Esophagus muscularis mucosa (tissue), 4 donors: ENCODE measurements around the gene ACVR1B. TPM values are rescaled to one million over a fixed set of nuclear protein-coding genes. Genes with fewer than 3 reads are reported as not detected.

Experiments used
- DNase-seq: peaks from one replicate; pipeline ENCODE4 v3.0.0-alpha.2; 2017; ENCODE audit errors: extremely low spot score
- H3K27ac ChIP-seq, 4 donors: fragments of 200-600 bp; sonication (generic); replicated peaks in 1 of 4; 1 replicate in 3 of 4; 2 replicates in 1 of 4; pipeline ENCODE4 v1.5.1; 2016 to 2019; ENCODE audit warnings: mild to moderate bottlenecking in 1 of 4
- H3K27me3 ChIP-seq, 4 donors: fragments of 200-600 bp; sonication (generic); one replicate each; pipeline versions ENCODE4 v1.5.1 to v1.6.0; 2016 to 2019
- H3K36me3 ChIP-seq, 4 donors: fragments of 200-600 bp; sonication (generic); one replicate each; pipeline ENCODE4 v1.5.1; 2016 to 2019
- H3K4me1 ChIP-seq, 4 donors: fragments of 200-600 bp; sonication (generic); one replicate each; pipeline ENCODE4 v1.5.1; 2016 to 2019
- H3K4me3 ChIP-seq, 4 donors: fragments of 200-600 bp; sonication (generic); 1 replicate in 2 of 4; 2 replicates in 2 of 4; pipeline ENCODE4 v1.5.1; 2016 to 2019; ENCODE audit warnings: mild to moderate bottlenecking in 4 of 4, moderate library complexity in 1 of 4
- H3K9me3 ChIP-seq, 4 donors: fragments of 200-600 bp; sonication (generic); 1 replicate in 3 of 4; 2 replicates in 1 of 4; pipeline ENCODE4 v1.5.1; 2016 to 2019
- EP300 ChIP-seq: sonication (generic); formaldehyde crosslinking; IDR thresholded peaks from one replicate; pipeline ENCODE4 v1.6.1; 2017; ENCODE audit warnings: antibody characterized with exemption
- POLR2A ChIP-seq: fragments of 450-650 bp; IDR thresholded peaks from one replicate; pipeline ENCODE4 v1.6.1; 2017; ENCODE audit warnings: antibody characterized with exemption, moderate library complexity, mild to moderate bottlenecking, low read depth
- POLR2AphosphoS5 ChIP-seq, 2 donors: sonication (generic); formaldehyde crosslinking; IDR thresholded peaks; one replicate each; pipeline ENCODE4 v1.6.1; 2017; ENCODE audit warnings: antibody characterized with exemption in 2 of 2
- WGBS: methylation state at CpG from one replicate; pipeline ENCODE4 v1.1.5; 2018; 5-methylcytosine and 5-hydroxymethylcytosine counted together
- intact Hi-C: fragments of 100-400 bp; cut with DNase I; formaldehyde crosslinking; loops from one replicate; pipeline ENCODE4 v1.15.1; 2023
- total RNA-seq, 4 donors: library from RNA; depleted of rRNA; stranded (reverse); fragments of >200 nt; gene quantifications; one replicate each; pipeline versions ENCODE4 v1.1.0 to v1.2.1, GENCODE V29; 2016
- TF ChIP-seq, protein P1 (sequence below), 3 experiments: fragments of 200-600 bp in 2 of 3; fragments of 450-650 bp in 1 of 3; sonication (generic) in 2 of 3; IDR thresholded peaks; one replicate each; pipeline ENCODE4 v1.5.1; 2017 to 2019; ENCODE audit warnings: antibody characterized with exemption in 3 of 3, mild to moderate bottlenecking in 2 of 3, moderate library complexity in 1 of 3

The ACVR1B gene
- total RNA-seq, 4 donors from 2014 or later: 9.1 to 22.4 (median 13.9) TPM

DNA sequence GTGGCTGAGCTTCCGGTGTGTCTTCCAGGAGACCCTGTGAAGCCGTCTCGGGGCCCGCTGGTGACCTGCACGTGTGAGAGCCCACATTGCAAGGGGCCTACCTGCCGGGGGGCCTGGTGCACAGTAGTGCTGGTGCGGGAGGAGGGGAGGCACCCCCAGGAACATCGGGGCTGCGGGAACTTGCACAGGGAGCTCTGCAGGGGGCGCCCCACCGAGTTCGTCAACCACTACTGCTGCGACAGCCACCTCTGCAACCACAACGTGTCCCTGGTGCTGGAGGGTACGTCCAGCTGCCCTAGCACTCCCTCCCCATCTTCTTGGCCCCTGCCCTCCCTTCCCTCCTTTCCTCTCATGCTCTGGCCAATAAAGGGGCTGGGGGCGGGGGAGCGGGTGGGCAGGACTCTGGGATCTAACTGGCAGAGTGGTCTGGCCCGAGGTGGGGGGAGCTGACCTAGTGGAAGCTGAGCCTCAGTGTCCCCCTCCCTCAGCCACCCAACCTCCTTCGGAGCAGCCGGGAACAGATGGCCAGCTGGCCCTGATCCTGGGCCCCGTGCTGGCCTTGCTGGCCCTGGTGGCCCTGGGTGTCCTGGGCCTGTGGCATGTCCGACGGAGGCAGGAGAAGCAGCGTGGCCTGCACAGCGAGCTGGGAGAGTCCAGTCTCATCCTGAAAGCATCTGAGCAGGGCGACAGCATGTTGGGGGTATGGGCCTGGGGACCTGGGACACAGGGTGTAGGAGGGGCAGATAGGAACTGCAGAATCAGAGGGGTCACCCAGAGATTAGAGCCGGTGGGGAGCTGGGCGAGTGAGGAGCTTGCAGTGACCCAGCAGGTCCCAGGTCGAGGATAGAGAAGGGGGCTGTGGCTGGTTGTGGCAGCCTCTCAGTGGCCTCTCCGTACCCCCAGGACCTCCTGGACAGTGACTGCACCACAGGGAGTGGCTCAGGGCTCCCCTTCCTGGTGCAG is 38.1 kb upstream of the ACVR1B start:
- intact Hi-C loops: no loop called here
- H3K27me3 ChIP-seq: peaks cover 0 to 49% (median 0%) of the 10 kb centered on the region in 4 donors
- WGBS: 75% methylated on average over 11 of the region's 30 CpGs
- peaks cover 0 to 54% (median 19%) of the 10 kb centered on the region in 4 donors for H3K36me3 ChIP-seq
- DNase-seq: no peak
- TF ChIP-seq, protein P1, sequence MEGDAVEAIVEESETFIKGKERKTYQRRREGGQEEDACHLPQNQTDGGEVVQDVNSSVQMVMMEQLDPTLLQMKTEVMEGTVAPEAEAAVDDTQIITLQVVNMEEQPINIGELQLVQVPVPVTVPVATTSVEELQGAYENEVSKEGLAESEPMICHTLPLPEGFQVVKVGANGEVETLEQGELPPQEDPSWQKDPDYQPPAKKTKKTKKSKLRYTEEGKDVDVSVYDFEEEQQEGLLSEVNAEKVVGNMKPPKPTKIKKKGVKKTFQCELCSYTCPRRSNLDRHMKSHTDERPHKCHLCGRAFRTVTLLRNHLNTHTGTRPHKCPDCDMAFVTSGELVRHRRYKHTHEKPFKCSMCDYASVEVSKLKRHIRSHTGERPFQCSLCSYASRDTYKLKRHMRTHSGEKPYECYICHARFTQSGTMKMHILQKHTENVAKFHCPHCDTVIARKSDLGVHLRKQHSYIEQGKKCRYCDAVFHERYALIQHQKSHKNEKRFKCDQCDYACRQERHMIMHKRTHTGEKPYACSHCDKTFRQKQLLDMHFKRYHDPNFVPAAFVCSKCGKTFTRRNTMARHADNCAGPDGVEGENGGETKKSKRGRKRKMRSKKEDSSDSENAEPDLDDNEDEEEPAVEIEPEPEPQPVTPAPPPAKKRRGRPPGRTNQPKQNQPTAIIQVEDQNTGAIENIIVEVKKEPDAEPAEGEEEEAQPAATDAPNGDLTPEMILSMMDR (IDR thresholded peaks at IDR 0.05): no peak
- TF ChIP-seq POLR2AphosphoS5 (IDR thresholded peaks at IDR 0.05) (no peak), EP300 (no peak), POLR2A (no peak)
- peaks cover 32 to 76% (median 55%) of the 10 kb centered on the region in 4 donors for H3K4me1 ChIP-seq
- H3K4me3 ChIP-seq: peak overlapping the region in 2 of 4 donors; percentile 9 to 42
- no peaks in the 10 kb centered on the region for H3K9me3 ChIP-seq
- H3K27ac ChIP-seq: peak overlapping the region; percentile 28 to 87 (median 53)

DNA sequence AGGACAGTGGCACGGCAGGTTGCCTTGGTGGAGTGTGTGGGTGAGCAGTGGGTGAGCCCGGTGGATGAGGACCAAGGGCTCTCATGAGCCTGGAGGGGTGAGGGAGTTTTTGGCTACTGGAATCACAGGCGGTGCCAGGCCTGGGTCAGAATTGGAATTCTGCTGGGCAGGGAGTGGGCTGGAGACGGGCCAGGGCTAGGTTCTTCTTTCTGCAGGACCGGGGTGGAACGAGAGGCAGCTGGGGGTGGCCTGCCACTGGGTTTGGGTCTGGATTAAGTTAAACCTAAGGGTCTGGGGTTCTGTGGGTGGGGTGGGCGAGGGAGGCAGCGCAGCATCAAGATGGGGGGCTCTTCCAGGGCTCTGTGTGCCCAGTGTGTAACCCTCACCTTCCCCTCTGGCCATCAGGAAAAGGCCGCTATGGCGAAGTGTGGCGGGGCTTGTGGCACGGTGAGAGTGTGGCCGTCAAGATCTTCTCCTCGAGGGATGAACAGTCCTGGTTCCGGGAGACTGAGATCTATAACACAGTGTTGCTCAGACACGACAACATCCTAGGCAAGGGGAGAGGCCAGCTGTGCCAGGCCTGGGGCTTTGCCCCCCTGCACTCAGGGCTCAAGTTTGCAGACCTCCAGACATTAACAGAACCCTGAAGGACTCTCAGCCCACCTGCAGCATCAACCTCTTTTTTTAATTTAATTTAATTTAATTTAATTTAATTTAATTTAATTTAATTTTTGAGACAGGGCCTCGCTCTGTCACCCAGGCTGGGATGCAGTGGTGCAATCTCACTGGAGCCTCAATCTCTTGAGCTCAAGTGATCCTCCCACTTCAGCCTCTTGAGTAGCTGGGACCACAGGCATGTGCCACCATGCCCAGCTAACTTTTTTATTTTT is 37.2 kb upstream of the ACVR1B start:
- H3K4me3 ChIP-seq: no peak overlapping the region
- intact Hi-C loops: no loop called here
- peaks cover 0 to 64% (median 23%) of the 10 kb centered on the region in 4 donors for H3K36me3 ChIP-seq
- peaks cover 0 to 41% (median 0%) of the 10 kb centered on the region in 4 donors for H3K27me3 ChIP-seq
- 83% methylated on average over 16 of the region's 17 CpGs for WGBS
- TF ChIP-seq POLR2A (no peak), EP300 (no peak), POLR2AphosphoS5 (IDR thresholded peaks at IDR 0.05) (no peak)
- TF ChIP-seq, protein P1 (IDR thresholded peaks at IDR 0.05): no peak
- H3K27ac ChIP-seq: peak overlapping the region in 1 of 4 donors; percentile 18
- no peaks in the 10 kb centered on the region for H3K9me3 ChIP-seq
- H3K4me1 ChIP-seq: peaks cover 32 to 72% (median 52%) of the 10 kb centered on the region in 4 donors
- DNase-seq: no peak

DNA sequence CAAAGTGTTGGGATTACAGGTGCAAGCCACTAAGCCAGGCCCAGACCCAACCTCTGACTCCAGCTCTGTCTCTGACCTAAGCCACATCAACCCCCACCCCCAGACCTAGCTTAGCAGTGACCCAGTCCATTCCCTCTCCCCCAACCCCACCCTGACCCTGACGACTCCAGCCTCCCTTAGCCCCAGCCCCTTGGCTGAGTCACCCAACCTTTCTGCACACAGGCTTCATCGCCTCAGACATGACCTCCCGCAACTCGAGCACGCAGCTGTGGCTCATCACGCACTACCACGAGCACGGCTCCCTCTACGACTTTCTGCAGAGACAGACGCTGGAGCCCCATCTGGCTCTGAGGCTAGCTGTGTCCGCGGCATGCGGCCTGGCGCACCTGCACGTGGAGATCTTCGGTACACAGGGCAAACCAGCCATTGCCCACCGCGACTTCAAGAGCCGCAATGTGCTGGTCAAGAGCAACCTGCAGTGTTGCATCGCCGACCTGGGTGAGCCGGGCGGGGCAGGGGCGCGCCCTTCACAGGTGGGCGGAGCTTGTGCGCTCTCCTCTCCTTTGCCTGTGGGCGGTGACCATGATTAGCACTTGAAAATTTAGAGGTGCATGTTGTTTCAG is 36.4 kb upstream of the ACVR1B start:
- Histone ChIP-seq H3K27me3 (peaks cover 0 to 41% (median 0%) of the 10 kb centered on the region in 4 donors), H3K27ac (no peak overlapping the region), H3K4me1 (peaks cover 32 to 64% (median 46%) of the 10 kb centered on the region in 4 donors), H3K36me3 (peaks cover 0 to 72% (median 27%) of the 10 kb centered on the region in 4 donors), H3K9me3 (no peaks in the 10 kb centered on the region), H3K4me3 (no peak overlapping the region)
- intact Hi-C loops: no loop called here
- DNase-seq: no peak
- 89% methylated on average over 19 of the region's 28 CpGs for WGBS
- TF ChIP-seq EP300 (no peak), POLR2A (no peak)

DNA sequence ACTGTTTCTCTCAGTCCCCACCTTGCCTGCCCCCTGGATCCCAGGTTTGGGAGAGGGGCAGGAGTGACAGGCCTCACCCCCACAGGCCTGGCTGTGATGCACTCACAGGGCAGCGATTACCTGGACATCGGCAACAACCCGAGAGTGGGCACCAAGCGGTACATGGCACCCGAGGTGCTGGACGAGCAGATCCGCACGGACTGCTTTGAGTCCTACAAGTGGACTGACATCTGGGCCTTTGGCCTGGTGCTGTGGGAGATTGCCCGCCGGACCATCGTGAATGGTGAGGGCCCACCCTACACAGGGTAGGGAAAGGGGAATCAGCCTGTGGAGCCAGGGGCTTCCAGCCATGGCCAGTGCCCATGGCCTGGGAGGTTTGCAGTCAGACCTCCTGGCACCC is 35.5 kb upstream of the ACVR1B start:
- Histone ChIP-seq H3K27me3 (peaks cover 0 to 41% (median 0%) of the 10 kb centered on the region in 4 donors), H3K9me3 (no peaks in the 10 kb centered on the region), H3K36me3 (peaks cover 0 to 80% (median 28%) of the 10 kb centered on the region in 4 donors), H3K4me1 (peaks cover 27 to 55% (median 37%) of the 10 kb centered on the region in 4 donors), H3K4me3 (no peak overlapping the region), H3K27ac (no peak overlapping the region)
- WGBS: 97% methylated on average over 11 of the region's 11 CpGs
- TF ChIP-seq, protein P1 (IDR thresholded peaks at IDR 0.05): no peak
- TF ChIP-seq EP300: no peak
- TF ChIP-seq POLR2AphosphoS5 (IDR thresholded peaks at IDR 0.05): no peak
- TF ChIP-seq POLR2A: no peak
- intact Hi-C loops: no loop called here
- DNase-seq: no peak
